ENCODE results near the gene IDI2. TPM values are rescaled to one million over a fixed set of nuclear protein-coding genes. Genes with fewer than 3 reads are reported as not detected.

Gene IDI2
- total RNA-seq, 2 donors from 2014 or later: 0.24 TPM; not detected in 1

DNA sequence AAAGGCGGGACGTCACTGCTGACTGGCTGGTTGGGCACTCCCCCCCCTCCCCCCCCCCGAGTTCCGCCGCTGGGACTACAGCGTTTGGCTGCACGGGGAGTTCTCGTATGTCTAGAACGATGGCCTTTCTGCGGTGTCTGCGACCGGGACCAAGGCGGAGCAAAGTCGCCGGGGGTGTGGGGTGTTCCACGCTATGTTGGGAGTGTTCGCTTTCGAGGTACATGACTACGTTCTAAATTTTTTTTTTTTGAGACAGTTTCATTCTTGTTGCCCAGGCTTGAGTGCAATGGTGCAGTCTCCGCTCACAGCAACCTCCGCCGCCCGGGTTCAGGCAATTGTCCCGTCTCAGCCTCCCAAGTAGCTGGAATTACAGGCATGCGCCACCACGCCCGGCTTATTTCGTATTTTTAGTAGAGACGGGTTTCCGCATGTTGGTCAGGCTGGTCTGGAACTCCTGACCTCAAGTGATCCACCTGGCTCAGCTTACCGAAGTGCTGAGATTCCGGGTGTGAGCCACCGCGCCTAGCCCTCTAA lies 23.8 kb upstream of the IDI2 start:
- peaks cover 0 to 47% of the 10 kb centered on the region in 2 donors for H3K4me1 ChIP-seq

DNA sequence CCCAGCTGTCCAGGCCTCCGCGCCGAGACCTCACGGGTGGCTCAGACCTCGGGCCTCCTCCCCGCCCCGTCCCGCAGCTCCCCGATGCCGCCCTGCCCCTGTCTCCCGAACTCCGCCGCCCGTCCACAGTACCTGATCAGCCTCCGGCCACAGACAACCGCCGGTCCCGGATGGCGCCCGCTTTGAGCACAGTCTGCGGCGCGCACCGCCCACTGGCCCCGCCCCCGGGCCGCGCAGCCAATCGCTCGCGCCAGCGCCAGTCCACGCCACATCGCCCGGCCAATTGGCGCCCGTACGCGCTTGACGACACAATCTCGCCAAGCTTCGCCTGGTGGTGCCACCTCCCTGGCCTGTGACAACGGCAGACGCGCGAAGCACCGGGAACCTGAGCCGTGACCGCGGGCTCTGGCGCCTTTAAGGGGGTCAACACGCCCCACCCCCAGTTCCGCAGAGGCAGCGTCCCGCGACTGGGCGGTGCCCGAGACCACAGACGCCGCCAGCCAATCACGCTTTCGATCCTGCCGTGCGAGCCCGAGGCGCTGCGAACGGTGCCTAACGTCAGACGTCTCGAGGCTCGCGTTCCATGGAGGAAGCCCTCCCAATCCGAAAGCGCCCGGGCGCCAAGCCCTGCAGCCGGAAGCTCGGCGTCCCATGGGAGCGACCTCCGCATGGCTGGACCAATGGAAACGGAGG lies 23.2 kb upstream of the IDI2 start, which contains the start of gene IDI1:
IDI1 (minus strand) TSS at position 388 of the 693 bp plus-strand sequence; CDS start at position 272, 116 bp downstream.
- Histone ChIP-seq H3K9me3 (no peaks in the 10 kb centered on the region), H3K4me1 (peaks cover 0 to 47% of the 10 kb centered on the region in 2 donors), H3K27ac (peak within 1 kb of the TSS; percentile 99 to 100), H3K4me3 (peak within 1 kb of the TSS; percentile 80 to 89), H3K36me3 (peaks cover 22% of the 10 kb centered on the region), H3K27me3 (no peaks in the 10 kb centered on the region)
- DNase-seq (ENCODE audit: low spot score): peak; percentile 98
- TF ChIP-seq, protein P1, sequence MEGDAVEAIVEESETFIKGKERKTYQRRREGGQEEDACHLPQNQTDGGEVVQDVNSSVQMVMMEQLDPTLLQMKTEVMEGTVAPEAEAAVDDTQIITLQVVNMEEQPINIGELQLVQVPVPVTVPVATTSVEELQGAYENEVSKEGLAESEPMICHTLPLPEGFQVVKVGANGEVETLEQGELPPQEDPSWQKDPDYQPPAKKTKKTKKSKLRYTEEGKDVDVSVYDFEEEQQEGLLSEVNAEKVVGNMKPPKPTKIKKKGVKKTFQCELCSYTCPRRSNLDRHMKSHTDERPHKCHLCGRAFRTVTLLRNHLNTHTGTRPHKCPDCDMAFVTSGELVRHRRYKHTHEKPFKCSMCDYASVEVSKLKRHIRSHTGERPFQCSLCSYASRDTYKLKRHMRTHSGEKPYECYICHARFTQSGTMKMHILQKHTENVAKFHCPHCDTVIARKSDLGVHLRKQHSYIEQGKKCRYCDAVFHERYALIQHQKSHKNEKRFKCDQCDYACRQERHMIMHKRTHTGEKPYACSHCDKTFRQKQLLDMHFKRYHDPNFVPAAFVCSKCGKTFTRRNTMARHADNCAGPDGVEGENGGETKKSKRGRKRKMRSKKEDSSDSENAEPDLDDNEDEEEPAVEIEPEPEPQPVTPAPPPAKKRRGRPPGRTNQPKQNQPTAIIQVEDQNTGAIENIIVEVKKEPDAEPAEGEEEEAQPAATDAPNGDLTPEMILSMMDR (IDR thresholded peaks at IDR 0.05): no peak

More for the DNA sequence above, 23.8 kb upstream of the IDI2 start:
- Histone ChIP-seq H3K27ac (peak overlapping the region; percentile 99 to 100), H3K9me3 (no peaks in the 10 kb centered on the region), H3K27me3 (no peaks in the 10 kb centered on the region), H3K4me3 (peak overlapping the region; percentile 80 to 89), H3K36me3 (peaks cover 22% of the 10 kb centered on the region)
- TF ChIP-seq, protein P1 (IDR thresholded peaks at IDR 0.05): no peak
- no peak for DNase-seq (ENCODE audit: low spot score)

DNA sequence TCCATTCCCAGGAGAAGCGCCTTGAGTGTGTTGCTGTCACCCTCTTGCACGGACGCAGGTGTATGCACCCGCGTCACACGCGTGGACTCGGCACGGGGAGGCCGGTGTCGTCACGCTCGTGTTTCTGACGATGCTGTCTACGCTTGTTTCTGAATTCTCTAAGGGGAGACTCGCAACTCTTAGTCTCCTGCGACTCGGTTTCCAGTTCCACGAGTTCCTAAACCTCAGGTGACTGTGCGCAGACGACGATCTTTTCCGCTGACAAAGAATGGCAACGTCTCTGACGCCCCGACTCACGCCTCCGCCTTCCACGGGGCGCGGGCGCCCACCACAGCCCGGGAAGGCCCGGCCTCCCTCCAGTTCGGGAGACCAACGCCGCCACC lies 22.7 kb upstream of the IDI2 start:
- peak; percentile 74 for DNase-seq (ENCODE audit: low spot score)
- peaks cover 0 to 47% of the 10 kb centered on the region in 2 donors for H3K4me1 ChIP-seq
- TF ChIP-seq, protein P1 (IDR thresholded peaks at IDR 0.05): no peak

DNA sequence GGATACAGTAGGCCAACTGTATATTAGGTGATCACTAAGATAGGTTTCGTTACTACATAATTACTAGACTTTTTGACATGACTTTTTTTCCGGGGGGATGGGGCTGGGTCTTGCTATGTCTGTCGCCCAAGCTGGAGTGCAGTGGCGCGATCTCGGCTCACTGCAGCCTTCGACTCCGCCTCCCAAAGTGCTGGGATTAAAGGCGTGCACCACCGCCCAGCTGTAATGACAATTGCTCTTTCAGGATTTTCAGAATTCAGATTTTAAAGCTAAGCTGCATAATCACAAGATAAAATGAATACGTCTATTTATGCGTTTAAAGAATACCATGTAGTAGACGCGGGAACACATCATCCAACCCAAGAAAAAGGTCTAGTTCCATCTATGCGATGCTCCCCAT lies 22.3 kb upstream of the IDI2 start:
- peak overlapping the region; percentile 80 to 89 for H3K4me3 ChIP-seq
- H3K4me1 ChIP-seq: peaks cover 0 to 51% of the 10 kb centered on the region in 2 donors
- peak overlapping the region; percentile 99 to 100 for H3K27ac ChIP-seq
- H3K27me3 ChIP-seq: no peaks in the 10 kb centered on the region
- TF ChIP-seq, protein P1 (IDR thresholded peaks at IDR 0.05): no peak
- peaks cover 22% of the 10 kb centered on the region for H3K36me3 ChIP-seq
- H3K9me3 ChIP-seq: no peaks in the 10 kb centered on the region
- no peak for DNase-seq (ENCODE audit: low spot score)

More for the DNA sequence above, 22.7 kb upstream of the IDI2 start:
- peaks cover 22% of the 10 kb centered on the region for H3K36me3 ChIP-seq
- H3K4me3 ChIP-seq: peak overlapping the region; percentile 80 to 89
- H3K27ac ChIP-seq: peak overlapping the region; percentile 99 to 100
- no peaks in the 10 kb centered on the region for H3K27me3 ChIP-seq
- H3K9me3 ChIP-seq: no peaks in the 10 kb centered on the region

DNA sequence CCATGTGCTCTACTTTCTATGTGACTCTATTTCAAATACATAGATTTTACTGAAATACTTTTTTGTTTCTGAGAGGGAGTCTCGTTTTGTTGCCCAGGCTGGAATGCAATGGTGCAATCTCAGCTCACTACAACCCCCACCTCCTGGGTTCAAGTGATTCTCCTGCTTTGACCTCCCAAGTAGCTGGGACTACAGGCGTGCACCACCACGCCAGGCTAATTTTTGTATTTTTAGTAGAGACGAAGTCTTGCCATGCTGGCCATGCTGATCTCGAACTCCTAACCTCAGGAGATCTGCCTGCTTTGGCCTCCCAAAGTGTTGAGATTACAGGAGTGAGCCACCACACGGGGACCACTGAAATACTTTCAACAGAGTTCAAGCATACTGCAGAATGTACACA lies 19.8 kb upstream of the IDI2 start:
- Histone ChIP-seq H3K27me3 (no peaks in the 10 kb centered on the region), H3K9me3 (no peaks in the 10 kb centered on the region), H3K4me1 (peaks cover 0 to 45% of the 10 kb centered on the region in 2 donors), H3K4me3 (no peak overlapping the region), H3K36me3 (peaks cover 27% of the 10 kb centered on the region), H3K27ac (peak overlapping the region; percentile 54 to 61)
- no peak for DNase-seq (ENCODE audit: low spot score)
- TF ChIP-seq, protein P1 (IDR thresholded peaks at IDR 0.05): no peak
